ENCODE measurements around the gene ADH7.
"Not testable (repeated sequence)": the region's sequence is repeated elsewhere in the genome, so short reads cannot be mapped to it uniquely, and the experiment has no call there.

The ADH7 gene

GRCh38 chr4:99379571-99379970, 55.6 kb downstream of the ADH7 start:
- DNase-seq (ENCODE audit: low read depth) = no peak

- DNase-seq (ENCODE audit: low read depth) = no peak
Measured at GRCh38 chr4:99378876-99379275, 56.3 kb downstream of the ADH7 start.

GRCh38 chr4:99377341-99377740, 57.8 kb downstream of the ADH7 start:
- not testable (repeated sequence) for DNase-seq (ENCODE audit: low read depth)

- DNase-seq (ENCODE audit: low read depth) = not testable (repeated sequence)
Measured at GRCh38 chr4:99372464-99372863, 62.7 kb downstream of the ADH7 start.

GRCh38 chr4:99367817-99368216, 67.3 kb downstream of the ADH7 start:
- not testable (repeated sequence) for DNase-seq (ENCODE audit: low read depth)

GRCh38 chr4:99366491-99366890, 68.7 kb downstream of the ADH7 start:
- DNase-seq (ENCODE audit: low read depth) = no peak

GRCh38 chr4:99362768-99363167, 72.4 kb downstream of the ADH7 start:
- no peak for DNase-seq (ENCODE audit: low read depth)
